Measurements from ENCODE around the gene ABRACL.
"Not testable (repeated sequence)": the region's sequence is repeated elsewhere in the genome, so short reads cannot be mapped to it uniquely, and the experiment has no call there.

The ABRACL gene

DNA sequence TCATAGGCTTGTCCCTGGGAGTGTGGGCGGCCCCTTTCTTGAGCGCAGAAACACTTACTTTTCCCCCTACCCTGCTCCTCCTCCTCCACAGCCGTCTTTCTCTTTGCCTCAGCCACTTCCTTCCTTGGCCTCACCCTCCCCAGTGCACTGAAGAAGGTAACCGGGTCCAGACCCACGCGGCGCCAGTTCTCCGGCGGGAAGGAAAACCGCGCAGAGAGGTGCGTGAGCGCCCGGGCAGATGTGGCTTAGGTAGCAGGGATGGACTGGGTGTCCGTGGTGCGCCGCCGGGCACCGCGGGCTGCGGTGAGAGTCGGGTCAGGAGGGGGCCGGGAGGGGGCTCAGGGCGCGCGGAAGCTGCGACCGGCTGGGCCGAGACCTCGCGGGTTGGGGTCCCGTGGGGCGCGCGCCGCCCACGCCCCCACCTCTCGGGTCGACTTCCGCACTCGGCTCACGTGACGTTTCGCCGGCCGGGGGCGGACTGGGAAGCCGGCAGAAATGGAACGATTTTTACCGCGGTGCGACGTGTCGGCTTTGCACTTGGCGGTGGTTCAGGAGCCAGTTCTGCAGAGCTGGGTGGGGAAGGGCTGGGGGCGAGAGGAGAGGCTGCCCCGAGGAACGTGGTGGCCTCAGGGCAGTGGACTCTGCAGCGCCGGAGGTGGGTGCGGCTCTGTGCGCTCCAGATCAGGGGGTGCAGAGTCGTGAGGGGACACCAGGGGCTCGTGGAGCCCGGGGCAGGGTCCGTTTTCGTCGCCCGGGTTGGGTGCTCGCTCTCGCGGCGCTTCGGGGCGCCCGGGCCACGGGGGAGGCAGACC is at the start of gene ABRACL:
TSS of gene ABRACL (plus strand) at position 88 of the 812 bp plus-strand sequence. CDS start 5,416 bp downstream, outside the sequence.
- peak; percentile 68 to 87 (median 74) for DNase-seq

- no peak for DNase-seq
Observed at GRCh38 chr6:138979365-138979764, 49.2 kb upstream of the ABRACL start.

- DNase-seq: peak; percentile 39 to 51 (median 40)
Observed at GRCh38 chr6:138979813-138980668, 48.5 kb upstream of the ABRACL start.

GRCh38 chr6:138981416-138981815 is 47.1 kb upstream of the ABRACL start:
- no peak for DNase-seq

DNA sequence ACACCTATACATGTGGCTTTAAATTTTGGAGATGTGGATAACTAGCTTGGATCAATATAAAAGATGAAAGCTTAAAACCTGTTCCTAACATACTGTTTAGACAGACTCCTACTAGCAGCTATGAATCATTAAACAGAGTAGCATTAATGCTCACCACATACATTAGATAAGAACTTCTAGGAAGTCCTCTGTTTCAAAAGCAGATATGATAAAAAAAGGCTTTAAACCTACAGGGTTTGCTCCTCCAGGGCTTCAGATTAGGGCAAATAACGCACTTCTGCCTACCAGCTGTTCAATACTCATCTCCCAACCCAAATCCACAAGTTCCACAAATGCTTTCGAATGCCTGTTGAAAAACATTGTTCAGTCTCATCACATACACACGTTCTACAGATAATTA is 42.0 kb upstream of the ABRACL start:
- peak in 2 of 3 donors; percentile 35 to 38 for DNase-seq

DNA sequence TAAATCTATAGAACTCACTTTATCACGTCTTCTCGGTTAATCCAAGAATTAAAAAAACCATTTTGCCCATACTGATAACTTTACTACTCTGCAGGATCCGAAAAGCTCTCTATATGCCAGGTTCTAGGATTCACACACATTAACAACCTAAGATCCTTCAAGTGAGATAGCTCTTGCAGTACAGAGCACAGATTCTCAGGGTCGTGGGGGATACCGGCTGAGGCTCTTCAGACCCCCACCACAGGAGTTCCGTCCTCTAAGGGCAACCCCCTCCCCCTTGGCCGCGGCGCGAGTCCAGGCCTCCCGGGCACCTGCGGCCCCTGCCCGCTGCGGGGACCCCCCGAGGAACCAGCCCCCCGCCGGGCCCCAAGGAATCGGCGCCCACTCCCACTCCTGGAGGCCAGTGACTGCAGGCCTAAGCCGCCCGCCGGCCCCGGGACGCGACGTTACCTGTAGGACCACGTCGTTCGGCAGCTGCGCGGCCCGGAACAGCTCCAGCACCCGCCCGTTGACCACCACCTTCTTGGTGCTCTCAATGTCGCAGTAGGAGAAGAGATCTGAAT is 41.4 kb upstream of the ABRACL start:
- no peak for DNase-seq

GRCh38 chr6:138987643-138988468 is 40.7 kb upstream of the ABRACL start, which contains the start of gene REPS1:
Gene REPS1 (minus strand): TSS chr6:138988253. CDS start chr6:138987682, 571 bp downstream.
- peak; percentile 94 to 97 (median 95) for DNase-seq

- no peak for DNase-seq
Observed at GRCh38 chr6:138988469-138988834, 40.1 kb upstream of the ABRACL start.

GRCh38 chr6:138989098-138989983 is 39.2 kb upstream of the ABRACL start:
- no peak for DNase-seq

- DNase-seq: no peak
Observed at GRCh38 chr6:138991206-138991605, 37.3 kb upstream of the ABRACL start.

DNA sequence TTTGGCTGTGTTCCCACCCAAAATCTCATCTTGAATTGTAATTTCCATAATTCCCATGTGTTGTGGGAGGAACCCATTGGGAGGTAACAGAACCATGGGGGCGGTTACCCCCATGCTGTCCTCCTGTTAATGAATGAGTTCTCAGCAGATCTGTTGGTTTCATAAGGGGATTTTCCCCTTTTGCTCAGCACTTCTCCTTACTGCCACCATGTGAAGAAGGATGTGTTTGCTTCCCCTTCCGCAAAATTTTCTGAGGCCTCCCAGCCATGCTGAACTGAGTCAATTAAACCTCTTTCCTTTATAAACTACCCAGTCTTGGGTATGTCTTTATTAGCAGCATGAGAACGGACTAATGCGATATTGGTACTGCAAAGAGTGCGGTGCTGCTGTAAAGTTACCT is 35.6 kb upstream of the ABRACL start:
- peak; percentile 65 to 71 (median 66) for DNase-seq

DNA sequence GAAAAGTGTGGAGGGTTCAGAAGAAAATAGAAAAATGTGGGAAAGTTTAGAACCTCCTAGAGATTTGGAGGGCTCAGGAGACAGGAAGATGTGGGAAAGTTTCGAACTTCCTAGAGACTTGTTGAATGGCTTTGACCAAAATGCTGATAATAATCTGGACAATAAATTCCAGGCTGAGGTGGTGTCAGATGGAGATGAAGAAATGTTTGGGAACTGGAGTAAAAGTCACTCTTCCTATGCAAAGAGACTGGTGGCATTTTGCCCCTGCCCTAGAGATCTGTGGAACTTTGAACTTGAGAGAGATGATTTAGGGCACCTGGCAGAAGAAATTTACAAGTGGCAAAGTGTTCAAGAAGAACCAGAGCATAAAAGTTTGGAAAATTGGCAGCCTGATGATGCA is 35.1 kb upstream of the ABRACL start:
- DNase-seq: not testable (repeated sequence)

GRCh38 chr6:138996524-138996923 is 32.0 kb upstream of the ABRACL start:
- DNase-seq: no peak

DNA sequence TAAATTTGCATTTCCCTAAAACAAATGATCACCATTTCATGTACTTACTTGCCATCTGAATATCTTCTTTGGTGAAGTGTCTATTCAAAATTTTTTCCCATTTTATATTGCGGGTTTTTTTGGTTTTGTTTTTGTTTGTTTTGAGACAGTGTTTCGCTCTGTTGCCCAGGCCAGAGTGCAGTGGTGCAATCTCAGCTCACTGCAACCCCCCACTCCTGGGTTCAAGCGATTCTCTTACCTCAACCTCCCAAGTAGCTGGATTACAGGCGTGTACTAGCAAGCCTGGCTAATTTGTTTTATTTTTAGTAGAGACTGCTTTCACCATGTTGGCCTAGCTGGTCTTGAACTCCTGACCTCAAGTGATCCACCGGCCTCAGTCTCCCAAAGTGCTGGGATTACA is 31.4 kb upstream of the ABRACL start:
- DNase-seq: no peak

DNA sequence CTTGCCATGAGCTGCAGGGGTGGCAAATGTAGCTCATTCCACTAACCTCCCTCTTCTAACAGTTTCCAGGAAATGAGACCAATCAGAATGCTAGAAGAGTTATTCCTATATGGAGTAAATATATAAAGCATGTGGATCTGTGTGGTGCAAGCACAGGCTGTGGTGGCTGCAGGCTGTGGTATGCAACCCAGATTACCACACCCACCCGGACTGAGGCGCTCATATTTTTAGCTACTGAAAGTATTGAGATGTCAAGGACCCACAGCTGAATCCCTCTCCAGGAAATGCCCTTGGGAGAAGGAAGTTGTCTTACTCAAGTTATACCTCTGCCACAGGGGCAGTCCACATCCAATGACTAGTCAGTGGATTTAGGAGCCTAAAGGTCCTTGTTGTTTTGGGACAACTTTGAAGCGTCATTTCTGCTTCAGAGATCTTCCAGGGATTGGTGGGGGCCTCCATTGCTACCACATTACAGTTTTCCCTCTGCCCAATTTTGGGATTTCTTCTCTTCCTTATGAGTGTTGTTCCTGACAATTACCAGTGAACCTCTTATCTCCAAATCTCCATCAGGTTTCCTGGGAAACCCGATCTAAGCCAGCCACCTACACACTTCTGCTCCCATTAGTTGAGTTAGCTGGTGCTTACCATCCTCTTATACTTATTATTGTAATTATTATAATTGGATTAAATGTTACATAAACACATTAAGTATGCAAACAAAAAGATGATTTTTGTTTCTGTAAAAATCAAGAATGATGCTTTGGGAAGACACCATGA is 28.4 kb upstream of the ABRACL start:
- peak in 2 of 3 donors; percentile 11 to 25 for DNase-seq

GRCh38 chr6:139003751-139004150 is 24.8 kb upstream of the ABRACL start:
- peak; percentile 45 to 63 (median 53) for DNase-seq

DNA sequence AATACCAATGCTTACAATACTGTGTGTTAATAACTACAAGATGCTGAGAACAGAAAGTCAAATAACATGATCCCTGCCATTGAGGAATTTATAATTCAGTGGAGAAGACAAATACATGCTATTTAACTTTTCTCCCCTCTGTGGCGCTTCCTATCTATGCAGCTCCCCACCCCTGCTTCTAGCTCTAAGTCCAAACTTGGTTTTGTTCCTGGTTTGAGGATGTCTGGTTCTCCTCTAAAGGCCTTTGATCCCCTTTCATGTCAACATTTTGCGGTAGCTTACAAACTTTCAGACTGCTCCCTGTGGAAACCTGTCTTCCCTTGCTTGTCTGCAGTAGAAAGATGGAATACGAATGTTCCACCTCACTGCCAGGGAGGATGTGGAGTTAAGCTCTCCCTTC is 22.1 kb upstream of the ABRACL start:
- DNase-seq: no peak

DNA sequence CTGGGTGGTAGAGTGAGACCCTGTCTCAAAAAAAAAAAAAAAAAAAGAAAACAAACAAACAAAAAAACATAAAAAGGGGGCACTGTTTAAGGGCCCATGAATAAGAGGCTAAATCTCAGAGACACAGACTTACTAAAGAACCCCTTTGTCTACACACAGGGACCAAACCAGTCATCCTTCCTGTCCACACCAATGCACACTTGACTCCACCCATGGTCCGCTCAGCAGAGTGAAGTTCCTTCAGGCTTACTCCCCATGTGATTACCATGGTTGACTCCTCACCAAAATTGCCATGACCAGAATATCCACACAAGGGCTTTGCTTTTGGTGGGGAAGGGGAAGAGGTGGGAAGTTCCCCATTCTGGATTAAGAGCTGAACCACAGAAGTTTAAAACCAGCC is 21.1 kb upstream of the ABRACL start:
- no peak for DNase-seq

DNA sequence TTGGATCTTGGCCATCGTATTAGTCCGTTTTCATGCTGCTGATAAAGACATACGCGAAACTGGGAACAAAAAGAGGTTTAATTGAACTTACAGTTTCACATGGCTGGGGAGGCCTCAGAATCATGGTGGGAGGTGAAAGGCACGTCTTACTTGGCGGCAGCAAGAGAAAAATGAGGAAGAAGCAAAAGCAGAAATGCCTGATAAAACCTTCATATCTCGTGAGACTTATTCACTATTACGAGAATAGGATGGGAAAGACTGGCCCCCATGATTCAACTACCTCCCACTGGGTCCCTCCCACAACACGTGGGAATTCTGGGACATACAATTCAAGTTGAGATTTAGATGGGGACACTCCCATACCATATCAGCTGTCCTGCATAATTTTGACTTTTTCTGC is 20.4 kb upstream of the ABRACL start:
- peak in 2 of 3 donors; percentile 17 to 29 for DNase-seq

GRCh38 chr6:139010674-139011073 is 17.9 kb upstream of the ABRACL start:
- no peak for DNase-seq

GRCh38 chr6:139011980-139012379 is 16.6 kb upstream of the ABRACL start:
- no peak for DNase-seq

Measured in suppressor macrophage treated with lipopolysaccharide for 1 hour (primary cell).